SK-N-SH (cell line): ENCODE measurements around the gene DEGS2. TPM values are rescaled to one million over a fixed set of nuclear protein-coding genes. Genes with fewer than 3 reads are reported as not detected.

Experiments
- CTCF ChIA-PET: fragments of 300-600, 350-600 bp; formaldehyde crosslinking; extraction: SDS; loops from one replicate; lab custom pipeline; 2021; lab: Yijun Ruan, JAX
- POLR2A ChIA-PET: fragments of 350-600 bp; sonication (Branson Sonifier 250); formaldehyde crosslinking; extraction: SDS; loops from one replicate; lab custom pipeline; 2020; ENCODE audit warnings: antibody characterized with exemption, inconsistent platforms; lab: Yijun Ruan, JAX
- DNase-seq: peaks from one replicate; pipeline ENCODE4 v3.0.0; 2012
- H2AFZ ChIP-seq: fragments of 200-600 bp; sonication (generic); 2 replicates; pipeline ENCODE4 v1.8.1; 2016; ENCODE audit warnings: antibody characterized with exemption, mild to moderate bottlenecking, low read depth
- H3F3A ChIP-seq: fragments of 200-600 bp; sonication (generic); replicated peaks from 2 replicates; pipeline ENCODE3; 2016; ENCODE audit warnings: antibody characterized with exemption, mild to moderate bottlenecking; ENCODE audit not compliant: insufficient read depth
- H3K27ac ChIP-seq, 2 experiments: fragments of 200-500 bp in 1 of 2; fragments of 200-600 bp in 1 of 2; sonication (Bioruptor generic) in 1 of 2; sonication (generic), shearing (Covaris generic) in 1 of 2; 2 replicates each; pipeline versions ENCODE4 v1.5.1 to v1.6.1; 2014 to 2016; ENCODE audit warnings: low read depth in 2 of 2, inconsistent platforms in 1 of 2, low read length in 1 of 2, mild to moderate bottlenecking in 1 of 2, mixed read lengths in 1 of 2
- H3K27me3 ChIP-seq: fragments of 200-600 bp; sonication (generic), shearing (Covaris generic); 2 replicates; pipeline ENCODE4 v1.6.1; 2016; ENCODE audit warnings: mixed run types; ENCODE audit not compliant: insufficient read depth
- H3K36me3 ChIP-seq, 2 experiments: fragments of 200-500 bp in 1 of 2; fragments of 200-600 bp in 1 of 2; sonication (Bioruptor generic) in 1 of 2; sonication (generic) in 1 of 2; replicated peaks in 1 of 2; 2 replicates each; pipeline versions ENCODE3 to v1.5.1; 2014 to 2016; ENCODE audit warnings: low read length in 1 of 2, mild to moderate bottlenecking in 1 of 2; ENCODE audit not compliant: insufficient read depth in 2 of 2, control insufficient read depth in 1 of 2
- H3K4me1 ChIP-seq, 2 experiments: fragments of 200-500 bp in 1 of 2; fragments of 200-600 bp in 1 of 2; sonication (Bioruptor generic) in 1 of 2; sonication (generic), shearing (Covaris generic) in 1 of 2; 2 replicates each; pipeline versions ENCODE4 v1.5.1 to v1.6.1; 2014 to 2016; ENCODE audit warnings: low read depth in 1 of 2, low read length in 1 of 2, mixed run types in 1 of 2; ENCODE audit not compliant: insufficient read depth in 2 of 2, control insufficient read depth in 1 of 2
- H3K4me2 ChIP-seq: fragments of 200-600 bp; sonication (generic), shearing (Covaris generic); 2 replicates; pipeline ENCODE4 v1.6.1; 2017; ENCODE audit warnings: mixed run types
- H3K4me3 ChIP-seq, 2 experiments: fragments of 200-500 bp in 1 of 2; fragments of 200-600 bp in 1 of 2; sonication (Bioruptor generic) in 1 of 2; sonication (generic), shearing (Covaris generic) in 1 of 2; 2 replicates each; pipeline versions ENCODE4 v1.5.1 to v1.8.1; 2014 to 2016; ENCODE audit warnings: low read depth in 2 of 2, inconsistent platforms in 1 of 2, low read length in 1 of 2, mild to moderate bottlenecking in 1 of 2, mixed read lengths in 1 of 2, moderate library complexity in 1 of 2
- H3K79me2 ChIP-seq: fragments of 200-600 bp; sonication (generic); 2 replicates; pipeline ENCODE4 v1.8.1; 2017; ENCODE audit warnings: mild to moderate bottlenecking; ENCODE audit not compliant: insufficient read depth
- H3K9ac ChIP-seq: fragments of 200-600 bp; sonication (generic); 2 replicates; pipeline ENCODE4 v1.6.1; 2017; ENCODE audit warnings: mixed run types
- H3K9me2 ChIP-seq: fragments of 200-600 bp; sonication (generic); 2 replicates; pipeline ENCODE4 v1.6.1; 2017; ENCODE audit warnings: mixed run types
- H3K9me3 ChIP-seq: fragments of 200-600 bp; sonication (generic); 2 replicates; pipeline ENCODE4 v1.6.1; 2017; ENCODE audit warnings: mixed run types, mild to moderate bottlenecking, moderate library complexity
- H4K20me1 ChIP-seq: fragments of 200-600 bp; sonication (generic); 2 replicates; pipeline ENCODE4 v1.6.1; 2017; ENCODE audit warnings: mild to moderate bottlenecking, mixed run types; ENCODE audit not compliant: insufficient read depth
- EZH2phosphoT487 ChIP-seq: fragments of 200-600 bp; sonication (generic); IDR thresholded peaks from 2 replicates; pipeline ENCODE4 v1.6.1; 2017; ENCODE audit warnings: low read depth, mixed run types, mild to moderate bottlenecking, antibody characterized with exemption, moderate library complexity, borderline replicate concordance
- GABPA ChIP-seq: IDR thresholded peaks from 2 replicates; pipeline ENCODE4 v1.4.0; 2012; ENCODE audit warnings: low read depth, mild to moderate bottlenecking
- MEF2A ChIP-seq: IDR thresholded peaks from 2 replicates; pipeline ENCODE4 v1.4.0; 2012; ENCODE audit warnings: low read depth, borderline replicate concordance
- MXI1 ChIP-seq: IDR thresholded peaks from 2 replicates; pipeline ENCODE4 v1.6.1; 2012; ENCODE audit warnings: mild to moderate bottlenecking, low read depth, low read length, improper control_type of control experiment
- NFIC ChIP-seq: IDR thresholded peaks from 2 replicates; pipeline ENCODE4 v1.4.0; 2012; ENCODE audit warnings: borderline replicate concordance
- PBX3 ChIP-seq: IDR thresholded peaks from 2 replicates; pipeline ENCODE4; 2012
- RCOR1 ChIP-seq: fragments of 150-350 bp; IDR thresholded peaks from 2 replicates; pipeline ENCODE4 v1.6.1; 2017; ENCODE audit warnings: antibody characterized with exemption, low read length
- TEAD4 ChIP-seq: IDR thresholded peaks from 2 replicates; pipeline ENCODE4 v1.4.0; 2012; ENCODE audit warnings: mild to moderate bottlenecking, borderline replicate concordance; ENCODE audit not compliant: insufficient read depth
- YY1 ChIP-seq: IDR thresholded peaks from 2 replicates; pipeline ENCODE4 v1.4.0; 2012; ENCODE audit warnings: low read depth, mild to moderate bottlenecking
- ZBTB33 ChIP-seq: IDR thresholded peaks from 2 replicates; pipeline ENCODE4 v1.4.0; 2012; ENCODE audit warnings: low read depth, borderline replicate concordance
- WGBS: methylation state at CpG from one replicate; pipeline ENCODE4 v1.1.6; 2017; ENCODE audit warnings: low lambda C conversion rate; 5-methylcytosine and 5-hydroxymethylcytosine counted together
- polyA plus RNA-seq, 3 experiments: library from polyadenylated mRNA; depleted of rRNA; stranded (reverse); fragments of >200 nt; gene quantifications; 2 replicates each; pipeline ENCODE4 v1.2.3, GENCODE V29; 2012

DEGS2 gene
- polyA plus RNA-seq, 1 of the 3 experiments (the other 2 are of a cell fraction) = 0.02 TPM

GRCh38 chr14:100127853-100128455 lies 31.5 kb downstream of the DEGS2 start:
- Histone ChIP-seq H3K79me2 (no peaks in the 10 kb centered on the region), H3K27me3 (no peaks in the 10 kb centered on the region), H3K4me1 (peaks cover 3 to 57% of the 10 kb centered on the region in 2 experiments; a peak in 2 of 4 replicates), H3K9me3 (no peaks in the 10 kb centered on the region), H3K4me3 (no peak overlapping the region), H3K9ac (no peak overlapping the region), H3K9me2 (no peaks in the 10 kb centered on the region), H2AFZ (no peak overlapping the region), H3K36me3 (peaks cover 0 to 3% of the 10 kb centered on the region in 2 experiments), H3K4me2 (no peak overlapping the region), H4K20me1 (no peaks in the 10 kb centered on the region), H3F3A (no peaks in the 10 kb centered on the region), H3K27ac (peak overlapping the region in 1 of 2 experiments; percentile 89; a peak in 1 of 4 replicates)
- no peak for TF ChIP-seq PBX3
- ChIA-PET POLR2A (interaction anchor here (1.4 kb wide), 1 partner anchor 14 kb away, joined by 4 read pairs; no protein-coding TSS in a partner anchor), CTCF (interaction anchor here (1.3 to 10.5 kb wide), 5 partner anchors 15 to 153 kb away, joined by 3 to 70 read pairs (median 5); no protein-coding TSS in a partner anchor)
- DNase-seq = no peak
- 91% methylated on average over 8 of the region's 12 CpGs for WGBS

- WGBS = 84% methylated on average over 9 of the region's 13 CpGs
- Histone ChIP-seq H3K36me3 (peaks cover 0 to 3% of the 10 kb centered on the region in 2 experiments), H3K9me2 (no peaks in the 10 kb centered on the region), H3K27ac (no peak overlapping the region), H3K4me1 (peaks cover 0 to 41% of the 10 kb centered on the region in 2 experiments; a peak in 2 of 4 replicates), H3F3A (no peaks in the 10 kb centered on the region), H3K9me3 (no peaks in the 10 kb centered on the region), H2AFZ (no peak overlapping the region), H3K9ac (no peak overlapping the region), H3K27me3 (no peaks in the 10 kb centered on the region)
- POLR2A ChIA-PET = no interaction called here
- CTCF ChIA-PET = interaction anchor here (1.0 to 10.5 kb wide), 4 partner anchors 10 to 146 kb away, joined by 3 to 70 read pairs (median 4); no protein-coding TSS in a partner anchor
- no peak for DNase-seq
- TF ChIP-seq GABPA = no peak
- no peak for TF ChIP-seq MEF2A
- no peak for TF ChIP-seq YY1
- TF ChIP-seq, all 33 proteins: peak for 0
- Histone ChIP-seq H3K79me2 (no peaks in the 10 kb centered on the region), H4K20me1 (no peaks in the 10 kb centered on the region), H3K4me3 (no peak overlapping the region), H3K4me2 (no peak overlapping the region)
Measured at GRCh38 chr14:100126401-100126800, 33.0 kb downstream of the DEGS2 start.

- no peaks in the 10 kb centered on the region for H3K27me3 ChIP-seq
- no peak for DNase-seq
- H4K20me1 ChIP-seq = no peaks in the 10 kb centered on the region
- H3K9me3 ChIP-seq = no peaks in the 10 kb centered on the region
- ChIA-PET CTCF (interaction anchor here (1.3 to 10.5 kb wide), 3 partner anchors 10 to 68 kb away, joined by 4 to 70 read pairs (median 5); no protein-coding TSS in a partner anchor), POLR2A (no interaction called here)
- H3K9ac ChIP-seq = no peak overlapping the region
- peaks cover 0 to 24% of the 10 kb centered on the region in 2 experiments; a peak in 2 of 4 replicates for H3K4me1 ChIP-seq
- TF ChIP-seq NFIC (no peak), ZBTB33 (no peak), MXI1 (no peak), TEAD4 (no peak), EZH2phosphoT487 (no peak), RCOR1 (no peak)
- no peaks in the 10 kb centered on the region for H3K9me2 ChIP-seq
- H3K36me3 ChIP-seq = peaks cover 0 to 3% of the 10 kb centered on the region in 2 experiments
- no peak overlapping the region for H2AFZ ChIP-seq
- no peak overlapping the region for H3K4me3 ChIP-seq
- no peak overlapping the region for H3K27ac ChIP-seq
- H3F3A ChIP-seq = no peaks in the 10 kb centered on the region
- H3K4me2 ChIP-seq = no peak overlapping the region
- no peaks in the 10 kb centered on the region for H3K79me2 ChIP-seq
- 96% methylated on average over 19 of the region's 20 CpGs for WGBS
Measured at GRCh38 chr14:100124551-100125088, 34.8 kb downstream of the DEGS2 start.
